ENCODE results near the gene SEC22C. TPM values are rescaled to one million over a fixed set of nuclear protein-coding genes. Genes with fewer than 3 reads are reported as not detected.

Gene SEC22C
- total and polyA plus RNA-seq, 2 of the 13 experiments (the other 11 are each of a cell fraction or from before 2014, with no cell fraction given), result 20.0 to 40.0 TPM

GRCh38 chr3:42498034-42498433, 83.7 kb downstream of the SEC22C start (continued):
- TF ChIP-seq TFDP2 (CRISPR knock-in tag; IDR thresholded peaks at IDR 0.05), result no peak
- TF ChIP-seq CEBPZ (IDR thresholded peaks at IDR 0.05; ENCODE audit: low read length), result no peak
- TF ChIP-seq CBX5 (CRISPR knock-in tag; IDR thresholded peaks at IDR 0.05; ENCODE audit: borderline replicate concordance), result no peak
- TF ChIP-seq ATF7-NPFF (CRISPR knock-in tag; IDR thresholded peaks at IDR 0.05; ENCODE audit: low read depth), result no peak
- TF ChIP-seq HNF1B (CRISPR knock-in tag; IDR thresholded peaks at IDR 0.05), result no peak
- TF ChIP-seq ZSCAN9 (CRISPR knock-in tag; IDR thresholded peaks at IDR 0.05; ENCODE audit: borderline replicate concordance), result no peak
- TF ChIP-seq CREM (IDR thresholded peaks at IDR 0.05), result no peak
- no peak for TF ChIP-seq CREM (CRISPR knock-in tag; IDR thresholded peaks at IDR 0.05)
- TF ChIP-seq GPN1 (CRISPR knock-in tag; IDR thresholded peaks at IDR 0.05; ENCODE audit: borderline replicate concordance), result no peak
- no peak for TF ChIP-seq THRA (CRISPR knock-in tag; IDR thresholded peaks at IDR 0.05; ENCODE audit: borderline replicate concordance)

Other genes starting within 250 kb of the SEC22C start
- not detected in 2 replicates for gene LYZL4, start 171.4 kb downstream of the SEC22C start, total RNA-seq (2016; rRNA removed; fragmentation: Illumina TruSeq; extraction: Trizol)
- not detected in 2 replicates for gene LYZL4, start 171.4 kb downstream of the SEC22C start, polyA plus RNA-seq (2011; rRNA removed)
- gene VIPR1, start 79.3 kb downstream of the SEC22C start, total RNA-seq (2016; rRNA removed; fragmentation: Illumina TruSeq; extraction: Trizol), result 0.04 TPM in 1 of 2 replicates, not detected in the other
- 0.07 and 0.11 TPM in 2 replicates for gene VIPR1, start 79.3 kb downstream of the SEC22C start, polyA plus RNA-seq (2011; rRNA removed)
- 53.1 and 79.3 TPM in 2 replicates for gene SS18L2, start 8.9 kb upstream of the SEC22C start, total RNA-seq (2016; rRNA removed; fragmentation: Illumina TruSeq; extraction: Trizol)
- 31.1 and 38.7 TPM in 2 replicates for gene SS18L2, start 8.9 kb upstream of the SEC22C start, polyA plus RNA-seq (2011; rRNA removed)
- gene NKTR, start 18.7 kb upstream of the SEC22C start, total RNA-seq (2016; rRNA removed; fragmentation: Illumina TruSeq; extraction: Trizol), result 24.9 and 59.6 TPM in 2 replicates
- gene NKTR, start 18.7 kb upstream of the SEC22C start, polyA plus RNA-seq (2011; rRNA removed), result 35.0 and 41.3 TPM in 2 replicates
- gene ZBTB47, start 71.7 kb upstream of the SEC22C start, total RNA-seq (2016; rRNA removed; fragmentation: Illumina TruSeq; extraction: Trizol), result 1.4 and 3.1 TPM in 2 replicates
- 1.5 and 2.4 TPM in 2 replicates for gene ZBTB47, start 71.7 kb upstream of the SEC22C start, polyA plus RNA-seq (2011; rRNA removed)
- gene KLHL40, start 103.6 kb upstream of the SEC22C start, total RNA-seq (2016; rRNA removed; fragmentation: Illumina TruSeq; extraction: Trizol), result not detected in 2 replicates
- not detected in 2 replicates for gene KLHL40, start 103.6 kb upstream of the SEC22C start, polyA plus RNA-seq (2011; rRNA removed)
- not detected in 2 replicates for gene HHATL, start 120.8 kb upstream of the SEC22C start, total RNA-seq (2016; rRNA removed; fragmentation: Illumina TruSeq; extraction: Trizol)
- gene HHATL, start 120.8 kb upstream of the SEC22C start, polyA plus RNA-seq (2011; rRNA removed), result 0.04 and 0.26 TPM in 2 replicates
- gene CCDC13, start 191.3 kb upstream of the SEC22C start, total RNA-seq (2016; rRNA removed; fragmentation: Illumina TruSeq; extraction: Trizol), result 0.22 TPM in 1 of 2 replicates, not detected in the other
- gene CCDC13, start 191.3 kb upstream of the SEC22C start, polyA plus RNA-seq (2011; rRNA removed), result 0.51 and 0.68 TPM in 2 replicates
- gene HIGD1A, start 222.5 kb upstream of the SEC22C start, total RNA-seq (2016; rRNA removed; fragmentation: Illumina TruSeq; extraction: Trizol), result 253 and 379 TPM in 2 replicates
- 175 and 222 TPM in 2 replicates for gene HIGD1A, start 222.5 kb upstream of the SEC22C start, polyA plus RNA-seq (2011; rRNA removed)
- gene ACKR2, start 227.5 kb upstream of the SEC22C start, total RNA-seq (2016; rRNA removed; fragmentation: Illumina TruSeq; extraction: Trizol), result 1.1 TPM in 2 replicates
- 1.9 and 2.6 TPM in 2 replicates for gene ACKR2, start 227.5 kb upstream of the SEC22C start, polyA plus RNA-seq (2011; rRNA removed)

Data from HepG2 (cell line).